Lower lobe of right lung (tissue), 2 donors: ENCODE measurements around the gene MAPK8IP1. TPM values are rescaled to one million over a fixed set of nuclear protein-coding genes. Genes with fewer than 3 reads are reported as not detected.

ENCODE experiments used
- ATAC-seq, 2 donors: fragments of 200-7000 bp; cut with Tn5 transposase; one replicate each; pipeline ENCODE4 v1.9.1; 2020 to 2022; ENCODE audit warnings: mild to moderate bottlenecking in 2 of 2, moderate library complexity in 2 of 2
- DNase-seq: peaks from one replicate; pipeline ENCODE4 v3.0.0-alpha.2; 2020
- H3K27ac ChIP-seq: fragments of 200-600 bp; one replicate; pipeline ENCODE4 v1.8.0; 2022
- H3K27me3 ChIP-seq: fragments of 200-600 bp; one replicate; pipeline ENCODE4 v1.8.0; 2022; ENCODE audit warnings: low read depth
- H3K36me3 ChIP-seq: fragments of 200-600 bp; one replicate; pipeline ENCODE4 v1.8.0; 2022; ENCODE audit warnings: mild to moderate bottlenecking
- H3K4me1 ChIP-seq: fragments of 200-600 bp; one replicate; pipeline ENCODE4 v1.8.0; 2022
- H3K4me3 ChIP-seq: fragments of 200-600 bp; one replicate; pipeline ENCODE4 v1.8.0; 2022; ENCODE audit warnings: mild to moderate bottlenecking
- H3K9me3 ChIP-seq: fragments of 200-600 bp; one replicate; pipeline ENCODE4 v1.8.0; 2022
- intact Hi-C: fragments of 100-400 bp; cut with DNase I; formaldehyde crosslinking; loops from one replicate; pipeline ENCODE4 v1.11.0; 2022
- total RNA-seq: library from RNA; stranded (reverse); fragmentation: NEBNext Ultra II Directional; extraction: Animal tissue kit (Norgen Biotek cat#: 25700); gene quantifications from one replicate; pipeline ENCODE4 v1.2.1, GENCODE V29; 2021
- TF ChIP-seq, protein P1 (sequence below): fragments of 200-600 bp; IDR thresholded peaks from one replicate; pipeline ENCODE4 v1.8.0; 2022; ENCODE audit warnings: antibody characterized with exemption, mild to moderate bottlenecking
- donor health status: DM: no; HTN: yes; CAD: no; lungs with severe emphysema.

The MAPK8IP1 gene
- total RNA-seq, 1 donor from 2014 or later: 7.3 TPM

DNA sequence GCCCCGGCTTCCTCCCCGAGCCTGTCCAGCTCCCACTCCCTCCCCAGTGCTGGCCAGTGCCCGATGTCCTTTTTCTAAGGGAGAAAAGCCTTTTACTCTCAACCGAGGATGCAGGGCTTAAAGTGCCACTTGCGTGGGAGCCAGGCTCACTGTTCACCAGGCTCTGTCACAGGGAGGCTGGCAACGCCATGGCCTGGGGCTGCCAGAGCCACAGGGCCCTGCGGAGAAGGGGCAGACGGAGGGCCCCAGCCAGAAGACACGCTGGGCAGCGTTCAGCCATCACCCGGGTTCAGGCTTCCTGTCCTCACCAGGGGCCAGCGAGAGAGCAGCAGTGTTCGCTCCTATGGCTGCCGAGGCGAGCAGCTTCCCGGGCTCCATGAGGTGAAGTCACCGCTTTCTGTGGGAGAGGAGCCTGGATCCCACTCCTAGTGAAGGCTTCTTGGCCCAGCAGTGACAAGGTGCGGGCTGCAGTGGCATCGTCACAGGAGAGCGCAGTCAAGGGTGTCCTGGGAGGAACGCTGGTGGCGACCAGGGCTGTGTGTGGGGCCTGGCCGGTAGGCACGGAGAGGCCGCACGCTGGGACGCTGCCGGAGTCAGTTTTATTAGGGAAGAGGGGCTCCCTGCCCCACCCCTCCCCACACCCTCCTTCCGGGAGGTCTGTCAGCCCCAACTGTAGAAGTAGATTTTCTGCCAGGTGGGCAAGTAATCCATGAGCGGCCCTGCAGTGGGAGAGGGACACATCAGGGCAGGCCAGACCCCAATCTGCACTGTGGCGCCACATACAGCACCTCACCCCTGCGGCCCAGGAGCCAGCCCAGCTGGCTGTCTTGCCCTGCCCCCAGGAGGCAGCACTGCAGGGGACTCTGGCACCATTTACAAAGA lies 24.4 kb downstream of the MAPK8IP1 start:
- peaks cover 60% of the 10 kb centered on the region for H3K36me3 ChIP-seq
- H3K4me1 ChIP-seq: no peaks in the 10 kb centered on the region
- ATAC-seq (no peak), DNase-seq (no peak)
- intact Hi-C loops: no loop called here
- H3K4me3 ChIP-seq: no peak overlapping the region
- TF ChIP-seq, protein P1, sequence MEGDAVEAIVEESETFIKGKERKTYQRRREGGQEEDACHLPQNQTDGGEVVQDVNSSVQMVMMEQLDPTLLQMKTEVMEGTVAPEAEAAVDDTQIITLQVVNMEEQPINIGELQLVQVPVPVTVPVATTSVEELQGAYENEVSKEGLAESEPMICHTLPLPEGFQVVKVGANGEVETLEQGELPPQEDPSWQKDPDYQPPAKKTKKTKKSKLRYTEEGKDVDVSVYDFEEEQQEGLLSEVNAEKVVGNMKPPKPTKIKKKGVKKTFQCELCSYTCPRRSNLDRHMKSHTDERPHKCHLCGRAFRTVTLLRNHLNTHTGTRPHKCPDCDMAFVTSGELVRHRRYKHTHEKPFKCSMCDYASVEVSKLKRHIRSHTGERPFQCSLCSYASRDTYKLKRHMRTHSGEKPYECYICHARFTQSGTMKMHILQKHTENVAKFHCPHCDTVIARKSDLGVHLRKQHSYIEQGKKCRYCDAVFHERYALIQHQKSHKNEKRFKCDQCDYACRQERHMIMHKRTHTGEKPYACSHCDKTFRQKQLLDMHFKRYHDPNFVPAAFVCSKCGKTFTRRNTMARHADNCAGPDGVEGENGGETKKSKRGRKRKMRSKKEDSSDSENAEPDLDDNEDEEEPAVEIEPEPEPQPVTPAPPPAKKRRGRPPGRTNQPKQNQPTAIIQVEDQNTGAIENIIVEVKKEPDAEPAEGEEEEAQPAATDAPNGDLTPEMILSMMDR: no peak
- H3K9me3 ChIP-seq: no peaks in the 10 kb centered on the region
- no peak overlapping the region for H3K27ac ChIP-seq
- no peaks in the 10 kb centered on the region for H3K27me3 ChIP-seq

- Histone ChIP-seq H3K27me3 (no peaks in the 10 kb centered on the region), H3K27ac (no peak overlapping the region), H3K4me1 (no peaks in the 10 kb centered on the region), H3K4me3 (no peak overlapping the region), H3K36me3 (peaks cover 67% of the 10 kb centered on the region), H3K9me3 (no peaks in the 10 kb centered on the region)
- TF ChIP-seq, protein P1: no peak
- intact Hi-C loops: no loop called here
- no peak for ATAC-seq
- no peak for DNase-seq
Observed at GRCh38 chr11:45910623-45911022, 25.2 kb downstream of the MAPK8IP1 start.

DNA sequence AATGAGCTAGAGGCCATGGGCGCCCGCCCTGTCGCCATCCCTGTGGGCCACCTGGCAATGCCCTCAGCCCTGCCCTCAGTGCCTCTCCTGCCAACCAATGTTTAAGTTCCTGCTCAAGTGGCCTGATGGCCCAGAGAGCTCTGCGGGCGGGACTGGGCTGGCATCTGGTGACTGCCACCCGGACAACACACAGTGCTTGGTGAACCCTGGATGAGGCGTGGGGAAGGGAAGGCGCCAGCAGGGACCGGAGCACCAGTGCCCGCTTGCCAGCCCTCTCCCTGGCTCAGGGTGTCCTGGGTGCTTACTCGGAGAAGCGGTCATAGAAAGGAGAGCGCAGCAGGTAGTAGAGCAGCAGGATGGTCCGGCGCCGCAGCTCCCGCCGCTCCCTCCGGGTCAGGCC lies 28.1 kb downstream of the MAPK8IP1 start:
- intact Hi-C loops: no loop called here
- H3K27ac ChIP-seq: no peak overlapping the region
- DNase-seq (no peak), ATAC-seq (no peak)
- H3K27me3 ChIP-seq: no peaks in the 10 kb centered on the region
- no peak overlapping the region for H3K4me3 ChIP-seq
- H3K4me1 ChIP-seq: peaks cover 16% of the 10 kb centered on the region
- TF ChIP-seq, protein P1: no peak
- H3K9me3 ChIP-seq: no peaks in the 10 kb centered on the region
- H3K36me3 ChIP-seq: peaks cover 73% of the 10 kb centered on the region

DNA sequence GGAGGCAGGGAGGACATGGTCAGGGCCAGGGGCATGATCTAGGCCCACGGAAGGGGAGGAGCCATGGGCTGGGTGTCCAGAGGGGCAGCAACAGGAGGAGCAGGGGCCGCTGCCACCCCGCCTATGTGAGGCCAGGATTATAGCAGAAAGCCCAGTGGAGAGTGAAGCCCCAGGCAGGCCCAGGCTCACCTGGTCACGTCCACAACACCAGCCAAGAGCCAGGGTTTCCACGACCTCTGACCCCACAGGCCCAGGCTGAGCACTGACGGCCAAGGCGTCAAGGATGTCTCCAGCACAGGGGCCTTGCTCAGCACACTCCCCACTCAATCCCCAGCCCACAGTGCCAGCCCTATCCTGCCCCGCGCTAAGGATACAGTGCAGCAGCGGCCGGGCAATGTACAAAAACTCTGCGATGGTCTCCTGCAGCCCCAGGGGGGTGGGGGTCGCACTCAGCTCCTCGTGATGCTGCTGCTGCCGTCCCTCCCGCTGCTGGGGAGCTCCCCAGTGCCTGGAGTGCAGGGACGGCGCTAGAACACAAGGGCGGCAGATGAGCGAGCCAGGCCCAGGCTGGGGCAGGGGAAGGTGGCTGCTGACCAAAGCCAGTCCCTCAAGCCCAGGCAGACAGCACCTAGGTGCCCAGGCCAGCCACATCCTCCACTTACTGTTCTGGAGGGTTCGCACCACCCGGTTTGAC lies 28.6 kb downstream of the MAPK8IP1 start:
- DNase-seq (no peak), ATAC-seq (no peak)
- Histone ChIP-seq H3K36me3 (peaks cover 71% of the 10 kb centered on the region), H3K27me3 (no peaks in the 10 kb centered on the region), H3K4me1 (peaks cover 21% of the 10 kb centered on the region), H3K9me3 (no peaks in the 10 kb centered on the region), H3K27ac (no peak overlapping the region), H3K4me3 (no peak overlapping the region)
- TF ChIP-seq, protein P1: no peak
- intact Hi-C loops: no loop called here

DNA sequence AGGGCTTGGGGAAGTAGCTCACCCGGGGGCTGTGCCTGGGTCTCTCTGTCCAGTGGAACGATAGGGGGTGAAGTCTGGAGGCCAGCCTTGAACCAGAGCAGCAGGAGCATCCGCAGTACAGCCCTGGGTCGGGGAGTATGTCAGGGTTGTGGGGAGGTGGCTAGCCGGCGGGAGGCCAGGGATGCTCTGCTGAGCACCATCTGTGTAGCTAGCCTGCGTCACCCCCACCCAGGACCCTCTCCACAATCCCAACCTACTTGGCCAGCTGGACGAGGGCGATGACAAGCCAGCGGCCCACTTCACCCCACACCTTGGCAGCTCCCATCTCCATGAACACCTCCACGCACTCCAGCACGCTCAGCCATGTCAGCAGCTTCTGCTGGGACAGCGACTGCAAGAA lies 30.0 kb downstream of the MAPK8IP1 start:
- intact Hi-C loops: no loop called here
- no peak overlapping the region for H3K4me3 ChIP-seq
- peaks cover 57% of the 10 kb centered on the region for H3K36me3 ChIP-seq
- no peak for ATAC-seq
- TF ChIP-seq, protein P1: no peak
- no peak for DNase-seq
- H3K27ac ChIP-seq: no peak overlapping the region
- H3K4me1 ChIP-seq: peaks cover 30% of the 10 kb centered on the region
- no peaks in the 10 kb centered on the region for H3K27me3 ChIP-seq
- H3K9me3 ChIP-seq: no peaks in the 10 kb centered on the region
